IPS-18c (cell line): ENCODE results near the gene USP40.

Experiments
- H3K4me3 ChIP-seq: 2 replicates; pipeline ENCODE4 v1.7.0; 2013; ENCODE audit warnings: low read depth, mild to moderate bottlenecking, low read length, moderate library complexity; ENCODE audit not compliant: insufficient read depth
- H3K9me3 ChIP-seq: one replicate; pipeline ENCODE4 v1.6.1; 2013; ENCODE audit warnings: mild to moderate bottlenecking, low read length, moderate library complexity; ENCODE audit not compliant: control insufficient read depth, insufficient read depth

USP40 gene

GRCh38 chr2:233470011-233470687, 96.4 kb downstream of the USP40 start:
- H3K9me3 ChIP-seq: no peaks in the 10 kb centered on the region
- H3K4me3 ChIP-seq: no peak overlapping the region

GRCh38 chr2:233469261-233470010, 97.1 kb downstream of the USP40 start:
- Histone ChIP-seq H3K4me3 (no peak overlapping the region), H3K9me3 (no peaks in the 10 kb centered on the region)

- no peak overlapping the region for H3K4me3 ChIP-seq
- H3K9me3 ChIP-seq: no peaks in the 10 kb centered on the region
Observed at GRCh38 chr2:233468741-233469110, 97.9 kb downstream of the USP40 start.

DNA sequence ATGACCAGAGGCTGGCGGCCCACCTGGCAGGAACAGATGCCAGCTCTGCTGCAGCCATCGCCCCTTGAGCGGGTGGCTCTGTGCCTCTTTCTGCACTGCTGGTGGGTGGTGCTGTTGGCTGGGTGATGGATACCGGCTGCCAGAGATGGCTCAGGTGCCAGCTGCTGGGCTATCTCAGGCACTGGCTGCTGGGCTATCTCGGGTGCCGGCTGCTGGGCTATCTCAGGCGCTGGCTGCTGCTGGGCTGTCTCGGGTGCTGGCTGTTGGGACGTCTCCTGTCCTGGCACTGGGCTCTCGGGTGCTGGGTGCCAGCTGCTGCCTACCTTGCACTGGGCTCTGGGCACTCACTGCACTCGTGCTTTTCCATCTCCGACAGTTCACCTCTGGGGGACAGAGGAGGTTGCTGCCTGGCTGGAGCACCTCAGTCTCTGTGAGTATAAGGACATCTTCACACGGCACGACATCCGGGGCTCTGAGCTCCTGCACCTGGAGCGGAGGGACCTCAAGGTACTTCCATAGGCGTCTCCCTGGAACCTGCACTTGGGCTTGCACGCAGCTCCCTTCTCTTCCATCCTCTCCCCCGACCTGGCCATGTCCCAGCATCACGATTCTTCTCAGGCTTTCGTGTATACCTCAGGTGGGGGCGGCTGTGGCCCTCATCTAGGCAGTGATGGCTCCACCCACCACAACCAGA, 98.4 kb downstream of the USP40 start:
- Histone ChIP-seq H3K9me3 (no peaks in the 10 kb centered on the region), H3K4me3 (no peak overlapping the region)

DNA sequence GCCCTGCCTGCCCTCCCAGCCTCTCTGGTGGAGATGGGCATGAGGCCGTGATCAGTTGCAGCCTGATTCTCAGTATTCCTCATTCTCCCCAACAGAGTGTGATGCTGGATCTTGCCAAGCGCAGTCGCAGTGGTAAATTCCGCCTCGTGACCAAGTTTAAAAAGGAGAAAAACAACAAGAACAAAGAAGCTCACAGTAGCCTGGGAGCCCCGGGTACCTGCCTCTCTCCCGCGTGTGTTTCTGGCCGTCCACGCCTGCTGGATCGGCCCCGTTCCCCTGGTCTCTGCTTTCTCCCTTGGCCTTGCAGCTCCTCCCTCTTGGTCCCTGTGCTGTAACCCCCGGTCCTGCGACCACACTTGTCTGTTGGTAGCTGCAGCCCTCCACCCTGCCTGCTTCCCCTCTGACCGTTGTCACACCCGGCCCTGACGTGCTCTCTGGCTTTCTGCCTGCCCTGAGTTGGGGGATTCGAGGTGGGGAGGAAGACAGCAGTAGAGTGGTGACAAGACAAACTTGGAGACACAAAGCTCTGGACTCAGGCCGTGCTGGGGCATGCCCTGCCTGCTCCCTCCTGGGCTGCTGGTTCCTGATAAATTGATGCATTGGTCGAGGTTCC, 99.5 kb downstream of the USP40 start:
- H3K4me3 ChIP-seq: no peak overlapping the region
- H3K9me3 ChIP-seq: no peaks in the 10 kb centered on the region

- Histone ChIP-seq H3K9me3 (no peaks in the 10 kb centered on the region), H3K4me3 (no peak overlapping the region)
Observed at GRCh38 chr2:233464531-233465240, 101.9 kb downstream of the USP40 start.

GRCh38 chr2:233464056-233464455, 102.5 kb downstream of the USP40 start:
- no peaks in the 10 kb centered on the region for H3K9me3 ChIP-seq
- H3K4me3 ChIP-seq: no peak overlapping the region

- Histone ChIP-seq H3K9me3 (no peaks in the 10 kb centered on the region), H3K4me3 (no peak overlapping the region)
Observed at GRCh38 chr2:233463586-233463985, 103.0 kb downstream of the USP40 start.

DNA sequence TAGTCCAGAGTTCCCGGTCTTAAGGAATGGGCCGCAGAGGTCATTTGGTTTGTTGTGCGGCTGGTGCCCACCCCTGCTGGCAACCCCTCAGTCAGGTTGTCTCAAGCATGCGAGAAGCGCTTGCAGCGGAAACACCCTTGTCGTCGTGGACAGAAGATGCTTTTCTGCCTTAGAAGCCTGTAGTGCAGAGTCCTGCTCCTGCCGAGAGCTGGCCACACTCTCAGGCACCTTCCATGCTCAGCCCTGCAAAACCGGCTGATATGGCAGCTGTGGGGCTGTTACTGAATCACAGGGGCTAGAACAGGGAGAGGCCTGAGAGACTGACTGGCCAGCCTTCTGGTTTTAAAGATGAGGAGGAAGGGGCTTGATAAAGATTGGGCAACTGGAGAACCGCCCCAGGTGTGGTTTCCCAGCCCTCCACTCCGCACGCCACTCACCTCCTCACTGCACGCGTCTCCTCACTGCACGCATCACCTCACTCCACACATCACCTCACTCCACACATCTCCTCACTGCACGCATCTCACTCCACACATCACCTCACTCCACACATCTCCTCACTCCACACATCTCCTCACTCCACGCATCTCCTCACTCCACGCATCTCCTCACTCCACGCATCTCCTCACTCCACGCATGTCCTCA, 103.6 kb downstream of the USP40 start:
- H3K9me3 ChIP-seq: no peaks in the 10 kb centered on the region

GRCh38 chr2:233462202-233462785, 104.3 kb downstream of the USP40 start:
- Histone ChIP-seq H3K9me3 (no peaks in the 10 kb centered on the region), H3K4me3 (no peak overlapping the region)

More for the DNA sequence above, 103.6 kb downstream of the USP40 start:
- H3K4me3 ChIP-seq: no peak overlapping the region

DNA sequence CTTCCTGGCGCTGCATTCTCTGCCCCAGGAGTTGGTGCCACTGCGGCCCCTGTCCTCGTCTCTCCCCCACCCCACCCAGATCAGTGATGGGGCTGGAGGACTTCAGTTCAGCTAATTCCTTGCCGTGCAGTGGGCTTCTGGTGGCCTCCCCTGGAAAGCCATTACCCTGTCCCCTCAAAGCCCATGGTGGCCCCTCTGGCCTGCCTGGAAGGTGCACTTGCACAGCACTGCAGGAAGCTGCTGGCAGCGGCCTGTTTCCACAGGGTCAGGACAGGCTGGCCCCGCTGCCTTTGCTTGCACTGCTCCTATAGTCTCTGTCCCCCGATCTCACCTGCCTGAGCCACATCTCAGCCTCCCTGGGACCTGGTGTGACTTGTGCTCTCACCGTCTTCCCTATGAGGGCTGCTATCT, 105.1 kb downstream of the USP40 start:
- H3K9me3 ChIP-seq: no peaks in the 10 kb centered on the region

DNA sequence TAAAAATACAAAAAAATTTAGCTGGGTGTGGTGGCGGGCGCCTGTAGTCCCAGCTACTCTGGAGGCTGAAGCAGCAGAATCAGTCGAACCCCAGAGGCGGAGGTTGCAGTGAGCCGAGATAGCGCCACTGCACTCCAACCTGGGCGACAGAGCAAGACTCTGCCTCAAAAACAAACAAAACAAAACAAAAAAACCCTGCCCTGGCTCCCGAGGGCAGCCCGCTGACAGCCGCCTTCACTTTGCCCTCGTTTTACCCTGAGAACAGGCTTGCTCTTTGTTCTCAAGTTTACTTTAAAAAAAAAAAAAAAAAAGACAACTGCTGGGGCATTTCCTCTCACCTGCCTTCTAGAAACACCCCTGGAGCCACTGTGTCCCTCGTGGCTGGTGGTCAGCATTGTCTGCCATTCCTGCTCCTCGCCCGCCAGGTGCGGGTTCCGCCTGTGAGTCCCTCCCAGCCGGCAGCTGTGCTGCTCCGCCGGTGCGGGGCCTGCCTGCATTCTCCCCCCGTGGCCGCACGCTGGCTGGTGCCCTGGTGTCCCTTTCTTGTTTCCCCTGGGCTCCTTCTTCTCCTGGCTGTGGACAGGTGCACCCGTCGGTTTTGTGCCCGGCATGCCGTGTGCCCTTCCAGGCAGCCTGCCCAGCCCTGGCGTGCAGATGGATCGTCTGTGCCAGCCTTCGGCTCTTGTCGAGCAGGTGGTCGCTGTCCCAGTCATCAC, 105.7 kb downstream of the USP40 start:
- Histone ChIP-seq H3K9me3 (no peaks in the 10 kb centered on the region), H3K4me3 (no peak overlapping the region)

More for the DNA sequence above, 105.1 kb downstream of the USP40 start:
- no peak overlapping the region for H3K4me3 ChIP-seq

GRCh38 chr2:233459426-233459825, 107.2 kb downstream of the USP40 start:
- Histone ChIP-seq H3K9me3 (no peaks in the 10 kb centered on the region), H3K4me3 (no peak overlapping the region)

DNA sequence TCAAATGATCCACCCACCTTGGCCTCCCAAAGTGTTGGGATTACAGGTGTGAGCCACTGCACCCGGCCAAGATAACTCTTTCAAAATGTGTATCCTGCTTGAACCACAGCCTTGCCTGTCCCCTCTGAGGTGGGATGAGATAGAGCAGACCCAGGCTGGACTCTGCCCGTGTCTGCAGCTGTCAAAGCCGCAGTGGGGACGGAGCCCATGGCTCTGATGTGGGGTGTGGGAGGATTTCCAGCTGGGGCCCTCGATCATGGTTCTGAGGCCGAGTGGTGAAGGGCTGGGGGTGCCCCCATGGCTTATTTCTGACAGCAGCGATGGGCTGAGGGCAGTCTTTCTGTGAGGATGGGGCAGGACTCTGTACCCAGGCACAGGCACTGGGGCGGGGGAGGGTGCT, 107.8 kb downstream of the USP40 start:
- H3K4me3 ChIP-seq: no peak overlapping the region

DNA sequence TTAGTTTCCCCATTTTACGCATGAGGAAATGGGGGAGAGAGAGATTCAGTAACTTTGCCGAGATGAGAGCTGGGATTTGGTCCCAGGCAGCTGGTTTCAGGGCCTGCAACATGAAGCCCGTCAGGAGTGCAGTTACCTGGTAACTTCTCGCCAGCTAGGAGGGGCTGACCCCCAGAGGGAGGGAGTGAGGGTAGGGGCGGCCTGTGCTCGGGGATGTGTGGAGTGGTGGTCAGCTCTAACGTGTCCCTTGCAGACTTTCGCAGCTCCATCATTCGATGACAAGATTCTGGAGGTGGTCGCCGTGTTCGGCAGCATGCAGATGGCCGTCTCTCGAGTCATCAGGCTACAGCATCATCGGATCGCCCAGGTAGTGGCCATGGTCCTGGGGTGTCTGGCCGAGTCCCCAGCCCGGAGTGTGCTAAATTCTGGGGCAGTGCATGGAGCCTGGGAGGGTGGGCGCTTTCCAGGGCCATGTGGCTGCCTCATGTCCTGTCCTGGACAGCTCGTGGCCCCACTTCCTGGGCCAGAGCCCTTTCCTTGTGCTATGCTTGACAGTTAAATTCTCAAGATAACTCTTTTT, 108.5 kb downstream of the USP40 start:
- Histone ChIP-seq H3K4me3 (no peak overlapping the region), H3K9me3 (no peaks in the 10 kb centered on the region)

More for the DNA sequence above, 107.8 kb downstream of the USP40 start:
- no peaks in the 10 kb centered on the region for H3K9me3 ChIP-seq

DNA sequence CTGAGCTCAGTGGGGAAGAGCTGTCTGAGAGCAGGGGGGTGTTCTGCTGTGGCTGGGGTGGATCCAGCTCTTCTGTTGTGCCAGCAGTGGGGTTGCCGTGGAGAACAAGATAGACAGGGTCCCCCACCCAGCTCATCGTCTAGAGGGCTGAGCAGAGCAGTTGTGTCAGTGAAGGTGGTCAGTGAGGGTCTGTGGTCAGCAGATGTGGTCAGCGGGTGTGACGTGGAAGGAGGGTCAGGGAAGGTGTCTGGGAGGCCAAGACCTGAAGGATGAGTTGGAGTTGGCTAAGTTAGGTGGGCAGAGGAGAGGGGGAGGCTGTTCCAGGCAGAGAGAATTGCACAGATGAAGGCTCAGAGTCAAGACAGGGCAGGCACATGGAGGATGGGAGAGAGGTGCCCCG, 109.2 kb downstream of the USP40 start:
- Histone ChIP-seq H3K9me3 (no peaks in the 10 kb centered on the region), H3K4me3 (no peak overlapping the region)
